ENCODE data around the gene HMGN4.
"Not testable (repeated sequence)": the region's sequence is repeated elsewhere in the genome, so short reads cannot be mapped to it uniquely, and the experiment has no call there.

The HMGN4 gene

GRCh38 chr6:26537846-26538571 lies at the start of gene HMGN4:
Gene HMGN4, plus strand, starts transcription at chr6:26538366. Its CDS starts 6,841 bp downstream, at chr6:26545207.
- DNase-seq (ENCODE audit: low spot score) = peak; percentile 75

GRCh38 chr6:26489996-26490964 lies 47.9 kb upstream of the HMGN4 start:
- no peak for DNase-seq (ENCODE audit: low spot score)

- no peak for DNase-seq (ENCODE audit: low spot score)
Measured at GRCh38 chr6:26491604-26492003, 46.6 kb upstream of the HMGN4 start.

DNA sequence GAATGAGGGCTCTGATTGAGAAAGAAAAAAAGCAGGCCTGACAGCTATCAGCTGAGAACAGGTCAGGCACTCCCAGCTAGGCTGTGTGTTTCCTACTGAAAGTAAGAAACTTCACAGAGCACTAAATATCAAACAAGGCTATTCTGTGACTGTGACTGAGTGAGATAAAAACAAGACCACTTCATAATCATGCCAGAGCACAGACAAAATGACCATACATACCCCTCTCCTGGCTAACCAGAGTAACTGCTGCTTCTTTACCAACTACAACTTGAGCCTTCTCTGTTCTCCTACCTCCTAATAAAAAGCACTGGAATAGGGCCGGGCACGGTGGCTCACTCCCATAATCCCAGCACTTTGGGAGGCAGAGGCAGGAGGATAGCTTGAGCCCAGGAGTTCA lies 44.9 kb upstream of the HMGN4 start:
- DNase-seq (ENCODE audit: low spot score) = peak; percentile 47

GRCh38 chr6:26494117-26494516 lies 44.0 kb upstream of the HMGN4 start:
- no peak for DNase-seq (ENCODE audit: low spot score)

DNA sequence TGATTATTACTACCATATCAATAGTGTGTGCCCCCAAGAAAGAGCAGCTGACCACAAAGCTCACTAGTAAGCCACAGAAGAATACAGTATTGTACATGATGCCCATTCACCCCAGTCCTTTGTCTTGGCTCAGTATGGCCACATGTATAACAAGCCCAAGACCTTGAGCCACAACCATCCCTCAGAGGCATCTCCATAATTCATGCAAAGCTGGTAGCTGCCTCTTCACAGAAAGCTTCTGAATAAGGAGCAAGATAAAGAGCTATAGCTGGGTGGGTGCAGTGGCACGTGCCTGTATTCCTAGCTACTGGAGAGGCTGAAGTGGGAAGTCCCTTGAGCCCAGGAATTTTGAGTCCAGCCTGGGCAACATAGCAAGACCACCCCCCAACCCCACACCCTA lies 42.9 kb upstream of the HMGN4 start:
- no peak for DNase-seq (ENCODE audit: low spot score)

DNA sequence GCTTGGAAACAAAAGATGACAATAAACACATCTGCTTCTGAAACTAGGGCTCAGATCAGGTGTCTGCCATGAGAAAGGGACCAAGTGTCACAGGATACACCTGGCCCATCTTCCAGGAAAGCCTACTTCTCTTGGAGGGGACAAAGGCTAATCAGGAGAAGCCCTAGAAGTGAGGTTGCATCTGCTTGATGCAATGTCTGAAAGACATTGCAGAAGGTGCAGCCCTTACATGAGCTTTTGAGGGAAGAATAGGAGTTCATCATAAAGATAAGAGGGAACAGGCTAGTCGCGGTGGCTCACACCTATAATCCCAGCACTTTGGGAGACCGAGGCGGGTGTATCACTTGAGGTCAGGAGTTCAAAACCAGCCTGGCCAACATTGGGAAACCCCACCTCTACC lies 40.6 kb upstream of the HMGN4 start:
- no peak for DNase-seq (ENCODE audit: low spot score)

DNA sequence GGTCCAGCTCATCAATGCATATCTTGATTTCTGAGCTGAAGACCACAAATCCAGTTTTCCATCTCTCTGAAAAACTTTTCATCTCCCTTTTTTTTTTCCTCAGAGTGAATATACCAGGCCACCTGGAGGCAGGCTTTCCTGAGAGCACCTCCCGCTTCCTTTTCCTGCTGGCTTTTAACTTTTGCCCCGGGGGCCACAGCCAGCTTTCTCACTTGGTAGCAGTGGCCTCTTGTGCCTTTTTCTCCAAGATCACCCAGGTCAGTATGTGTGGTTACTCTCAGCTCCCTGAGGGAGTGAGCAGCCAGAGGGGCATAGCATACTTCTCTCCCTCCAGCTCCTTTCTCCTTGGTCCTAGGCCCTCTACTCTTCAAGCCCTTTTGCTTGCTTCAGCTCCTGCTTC lies 38.1 kb upstream of the HMGN4 start, which contains the start of gene BTN1A1:
TSS of gene BTN1A1 (plus strand) at position 202 of the 400 bp plus-strand sequence. CDS start 984 bp downstream, outside the sequence.
- DNase-seq (ENCODE audit: low spot score) = no peak

GRCh38 chr6:26501482-26501986 lies 36.6 kb upstream of the HMGN4 start:
- no peak for DNase-seq (ENCODE audit: low spot score)

DNA sequence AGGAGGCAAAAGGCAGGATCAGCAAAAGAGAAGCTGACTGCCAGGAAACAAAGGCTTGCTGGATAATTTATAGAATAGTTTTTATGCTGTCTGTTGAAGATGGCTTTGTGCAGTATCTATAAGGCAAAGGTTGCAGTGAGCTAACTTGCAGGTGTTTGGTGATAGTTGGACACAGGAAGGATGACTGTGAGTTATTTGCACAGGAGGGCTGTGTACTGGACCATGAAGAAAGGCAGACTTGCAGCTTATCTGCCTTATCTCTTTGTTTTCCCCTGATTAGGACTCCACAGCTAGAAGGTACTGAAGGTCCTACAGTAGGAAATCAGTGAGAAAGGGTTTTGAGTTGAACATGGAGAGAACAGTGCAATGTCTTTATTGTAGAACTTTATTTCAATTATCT lies 36.0 kb upstream of the HMGN4 start:
- DNase-seq (ENCODE audit: low spot score) = no peak

DNA sequence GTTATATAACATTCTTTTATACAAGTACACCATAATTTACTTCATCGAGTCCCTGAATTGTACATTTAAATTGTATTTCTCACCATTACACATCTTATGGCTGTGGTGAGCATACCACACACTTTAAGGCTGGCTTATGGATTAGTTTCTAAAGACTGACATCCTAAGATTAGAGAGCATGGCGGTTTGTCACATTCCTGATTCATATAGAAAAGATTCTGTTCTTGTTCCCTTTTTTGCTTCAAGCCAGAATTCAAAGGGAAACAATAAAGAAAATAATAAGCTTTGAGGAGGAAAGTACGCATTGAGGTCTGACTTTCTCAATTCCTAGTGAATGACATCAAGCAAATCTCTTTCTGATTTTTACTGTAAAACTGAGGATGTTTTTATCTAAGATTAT lies 35.5 kb upstream of the HMGN4 start:
- no peak for DNase-seq (ENCODE audit: low spot score)

GRCh38 chr6:26507658-26508057 lies 30.5 kb upstream of the HMGN4 start:
- no peak for DNase-seq (ENCODE audit: low spot score)

DNA sequence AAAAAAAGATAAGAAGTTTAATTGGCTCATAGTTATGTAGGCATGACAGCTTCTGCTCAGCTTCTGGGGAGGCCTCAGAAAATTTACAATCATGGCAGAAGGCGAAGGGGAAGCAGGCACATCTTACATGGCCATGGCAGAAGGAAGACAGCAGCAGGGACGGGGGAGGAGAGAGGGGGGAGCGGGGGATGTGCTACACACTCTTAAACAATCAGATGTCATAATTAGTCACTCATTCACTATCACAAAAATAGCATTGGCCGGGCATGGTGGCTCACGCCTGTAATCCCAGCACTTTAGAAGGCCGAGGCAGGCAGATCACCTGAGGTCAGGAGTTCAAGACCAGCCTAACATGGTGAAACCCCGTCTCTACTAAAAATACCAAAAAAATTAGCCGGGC lies 27.1 kb upstream of the HMGN4 start:
- not testable (repeated sequence) for DNase-seq (ENCODE audit: low spot score)

GRCh38 chr6:26514984-26515383 lies 23.2 kb upstream of the HMGN4 start:
- DNase-seq (ENCODE audit: low spot score) = no peak

DNA sequence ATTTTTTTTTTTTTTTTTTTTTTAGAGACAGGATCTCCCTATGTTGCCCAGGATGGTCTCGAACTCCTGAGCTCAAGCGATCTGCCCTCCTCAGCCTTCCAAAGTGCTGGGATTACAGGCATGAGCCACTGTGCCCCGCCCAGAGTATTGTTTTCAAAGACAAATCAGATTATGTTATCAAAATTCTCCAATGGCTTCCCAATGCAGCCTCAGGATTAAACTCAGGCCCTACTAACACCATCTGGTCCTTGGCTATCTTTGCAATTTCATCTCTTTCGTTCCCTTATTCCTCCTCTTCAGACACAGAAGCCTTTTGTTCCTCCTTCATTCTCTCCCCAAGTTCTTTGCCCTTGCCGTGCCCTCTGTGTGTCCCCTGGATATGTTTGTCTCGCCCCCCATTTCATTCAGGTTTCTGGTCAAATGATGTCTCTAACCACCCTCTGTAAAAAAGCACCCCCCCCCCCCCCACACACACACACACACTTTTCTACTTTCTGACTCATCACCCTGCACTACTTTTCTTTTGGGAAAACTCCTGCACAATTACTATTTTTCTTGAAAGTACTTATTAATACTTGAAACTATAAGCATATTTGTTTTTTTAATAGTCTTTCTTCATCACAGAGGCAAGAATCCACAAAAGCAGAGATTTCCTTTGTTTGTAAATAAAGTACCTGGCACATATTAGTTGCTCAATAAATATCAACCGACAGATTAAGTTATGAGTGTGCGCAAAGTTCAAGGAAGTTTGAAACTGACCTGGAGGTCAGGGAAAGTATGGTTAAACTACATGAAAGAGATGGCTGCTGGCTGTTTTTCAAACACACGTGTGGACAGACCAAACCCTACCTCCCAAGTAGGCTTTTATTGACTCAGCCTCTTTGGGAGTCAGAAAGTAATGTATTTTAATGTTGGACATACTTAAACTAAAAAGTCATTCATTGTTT lies 21.4 kb upstream of the HMGN4 start:
- no peak for DNase-seq (ENCODE audit: low spot score)

DNA sequence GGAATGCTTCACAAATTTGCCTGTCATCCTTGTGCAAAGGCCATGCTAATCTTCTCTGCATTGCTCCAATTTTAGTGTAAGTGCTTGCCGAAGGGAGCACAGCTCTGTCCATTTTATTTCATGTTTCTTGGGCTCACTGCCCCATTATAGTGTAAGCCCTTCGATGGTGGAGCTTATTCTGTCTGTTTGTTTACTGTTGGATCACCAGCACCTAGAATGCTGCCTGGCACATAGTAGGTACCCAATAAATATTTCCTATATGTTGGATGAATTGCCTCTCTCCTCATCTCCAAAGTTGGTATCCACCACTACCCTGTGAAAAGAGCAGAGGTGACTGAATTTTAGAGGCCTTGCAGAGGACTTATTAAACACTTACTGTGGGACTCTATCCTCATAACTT lies 18.8 kb upstream of the HMGN4 start:
- no peak for DNase-seq (ENCODE audit: low spot score)

GRCh38 chr6:26520237-26520849 lies 17.8 kb upstream of the HMGN4 start:
- no peak for DNase-seq (ENCODE audit: low spot score)

- peak; percentile 92 for DNase-seq (ENCODE audit: low spot score)
Measured at GRCh38 chr6:26520850-26521599, 17.1 kb upstream of the HMGN4 start.

- DNase-seq (ENCODE audit: low spot score) = peak; percentile 67
Measured at GRCh38 chr6:26521600-26522391, 16.4 kb upstream of the HMGN4 start.
